NB4 (cell line): ENCODE results near the gene FAM83E.

ENCODE experiments used
- MYC ChIP-seq: IDR thresholded peaks from 2 replicates; pipeline ENCODE4 v1.6.1; 2011; ENCODE audit warnings: low read depth, low read length
- TF ChIP-seq, protein P1 (sequence below): IDR thresholded peaks from one replicate; pipeline ENCODE4 v1.5.1; 2012; ENCODE audit warnings: low read depth, low read length
- TF ChIP-seq, protein P2 (sequence below): IDR thresholded peaks from 2 replicates; pipeline ENCODE4 v1.6.1; 2011; ENCODE audit warnings: low read depth, low read length

DNA sequence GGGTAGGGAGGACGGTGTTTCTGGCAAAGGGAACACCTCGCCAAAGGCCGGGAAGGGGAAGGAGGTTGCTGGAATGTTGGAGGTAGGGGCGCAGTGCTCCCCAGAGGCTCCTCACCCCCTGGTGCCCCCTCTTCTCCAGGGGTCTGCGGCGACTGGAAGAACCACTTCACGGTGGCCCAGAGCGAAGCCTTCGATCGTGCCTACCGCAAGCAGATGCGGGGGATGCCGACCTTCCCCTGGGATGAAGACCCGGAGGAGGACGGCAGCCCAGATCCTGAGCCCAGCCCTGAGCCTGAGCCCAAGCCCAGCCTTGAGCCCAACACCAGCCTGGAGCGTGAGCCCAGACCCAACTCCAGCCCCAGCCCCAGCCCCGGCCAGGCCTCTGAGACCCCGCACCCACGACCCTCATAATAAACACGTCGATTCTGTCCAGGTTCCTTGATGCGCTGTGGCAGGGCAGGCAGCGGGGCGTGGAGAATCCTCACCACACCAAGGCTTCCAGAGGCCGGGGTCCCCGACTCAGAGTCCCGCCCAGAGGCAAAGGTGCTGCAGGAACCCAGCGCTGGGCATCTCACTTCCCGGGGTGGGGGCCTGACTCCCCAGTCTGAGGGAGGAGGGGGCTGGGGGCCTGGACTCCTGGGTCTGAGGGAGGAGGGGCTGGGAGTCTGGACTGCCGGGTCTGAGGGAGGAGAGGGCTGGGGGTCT lies 15.7 kb downstream of the FAM83E start:
- TF ChIP-seq, protein P1, sequence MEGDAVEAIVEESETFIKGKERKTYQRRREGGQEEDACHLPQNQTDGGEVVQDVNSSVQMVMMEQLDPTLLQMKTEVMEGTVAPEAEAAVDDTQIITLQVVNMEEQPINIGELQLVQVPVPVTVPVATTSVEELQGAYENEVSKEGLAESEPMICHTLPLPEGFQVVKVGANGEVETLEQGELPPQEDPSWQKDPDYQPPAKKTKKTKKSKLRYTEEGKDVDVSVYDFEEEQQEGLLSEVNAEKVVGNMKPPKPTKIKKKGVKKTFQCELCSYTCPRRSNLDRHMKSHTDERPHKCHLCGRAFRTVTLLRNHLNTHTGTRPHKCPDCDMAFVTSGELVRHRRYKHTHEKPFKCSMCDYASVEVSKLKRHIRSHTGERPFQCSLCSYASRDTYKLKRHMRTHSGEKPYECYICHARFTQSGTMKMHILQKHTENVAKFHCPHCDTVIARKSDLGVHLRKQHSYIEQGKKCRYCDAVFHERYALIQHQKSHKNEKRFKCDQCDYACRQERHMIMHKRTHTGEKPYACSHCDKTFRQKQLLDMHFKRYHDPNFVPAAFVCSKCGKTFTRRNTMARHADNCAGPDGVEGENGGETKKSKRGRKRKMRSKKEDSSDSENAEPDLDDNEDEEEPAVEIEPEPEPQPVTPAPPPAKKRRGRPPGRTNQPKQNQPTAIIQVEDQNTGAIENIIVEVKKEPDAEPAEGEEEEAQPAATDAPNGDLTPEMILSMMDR, result no peak
- no peak for TF ChIP-seq MYC
- TF ChIP-seq, protein P2, sequence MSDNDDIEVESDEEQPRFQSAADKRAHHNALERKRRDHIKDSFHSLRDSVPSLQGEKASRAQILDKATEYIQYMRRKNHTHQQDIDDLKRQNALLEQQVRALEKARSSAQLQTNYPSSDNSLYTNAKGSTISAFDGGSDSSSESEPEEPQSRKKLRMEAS, result no peak
